Measurements from ENCODE around the gene IFNL4. TPM values are rescaled to one million over a fixed set of nuclear protein-coding genes. Genes with fewer than 3 reads are reported as not detected.

The IFNL4 gene
- polyA plus RNA-seq, 3 donors, result not detected

GRCh38 chr19:39257227-39257626 is 8.6 kb upstream of the IFNL4 start:
- H3K9ac ChIP-seq (ENCODE audit: insufficient read depth, low read length, poor library complexity, severe bottlenecking), result no peak overlapping the region
- intact Hi-C loops (cut with micrococcal nuclease), result no loop called here
- TF ChIP-seq, protein P1, sequence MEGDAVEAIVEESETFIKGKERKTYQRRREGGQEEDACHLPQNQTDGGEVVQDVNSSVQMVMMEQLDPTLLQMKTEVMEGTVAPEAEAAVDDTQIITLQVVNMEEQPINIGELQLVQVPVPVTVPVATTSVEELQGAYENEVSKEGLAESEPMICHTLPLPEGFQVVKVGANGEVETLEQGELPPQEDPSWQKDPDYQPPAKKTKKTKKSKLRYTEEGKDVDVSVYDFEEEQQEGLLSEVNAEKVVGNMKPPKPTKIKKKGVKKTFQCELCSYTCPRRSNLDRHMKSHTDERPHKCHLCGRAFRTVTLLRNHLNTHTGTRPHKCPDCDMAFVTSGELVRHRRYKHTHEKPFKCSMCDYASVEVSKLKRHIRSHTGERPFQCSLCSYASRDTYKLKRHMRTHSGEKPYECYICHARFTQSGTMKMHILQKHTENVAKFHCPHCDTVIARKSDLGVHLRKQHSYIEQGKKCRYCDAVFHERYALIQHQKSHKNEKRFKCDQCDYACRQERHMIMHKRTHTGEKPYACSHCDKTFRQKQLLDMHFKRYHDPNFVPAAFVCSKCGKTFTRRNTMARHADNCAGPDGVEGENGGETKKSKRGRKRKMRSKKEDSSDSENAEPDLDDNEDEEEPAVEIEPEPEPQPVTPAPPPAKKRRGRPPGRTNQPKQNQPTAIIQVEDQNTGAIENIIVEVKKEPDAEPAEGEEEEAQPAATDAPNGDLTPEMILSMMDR (IDR thresholded peaks at IDR 0.05), result no peak
- no peaks in the 10 kb centered on the region for H3K79me2 ChIP-seq (ENCODE audit: insufficient read depth, low read length)
- DNase-seq, result no peak
- Mint-ChIP-seq H3K4me1 (no peaks in the 10 kb centered on the region), H3K4me3 (no peak overlapping the region), H3K36me3 (no peaks in the 10 kb centered on the region), H3K9me3 (peaks cover 0 to 7% (median 0%) of the 10 kb centered on the region in 7 donors), H3K27me3 (ENCODE audit: low read depth in 3 of 3) (peaks cover 9 to 20% (median 17%) of the 10 kb centered on the region in 3 donors), H3K27ac (no peak overlapping the region)
- no CpG with 5 or more reads among the region's 4 CpGs for WGBS (ENCODE audit: insufficient coverage)
- H3K36me3 ChIP-seq (replicated peaks in 1 of 2; ENCODE audit: control insufficient read depth in 1 of 2, insufficient read depth in 2 of 2, low read length in 2 of 2), result no peaks in the 10 kb centered on the region
- H3K4me2 ChIP-seq (replicated peaks; ENCODE audit: extremely low read depth, low read length, poor library complexity, severe bottlenecking), result no peak overlapping the region
- no peak overlapping the region for H3K27ac ChIP-seq (ENCODE audit: low read depth in 1 of 2, low read length in 2 of 2)
- H3K4me3 ChIP-seq (replicated peaks in 1 of 3; ENCODE audit: low read depth in 2 of 3, low read length in 3 of 3), result no peak overlapping the region
- H4K20me1 ChIP-seq (ENCODE audit: insufficient read depth, low read length), result no peaks in the 10 kb centered on the region
- no peaks in the 10 kb centered on the region for H3K4me1 ChIP-seq (ENCODE audit: control insufficient read depth in 1 of 2, insufficient read depth in 2 of 2, low read length in 2 of 2)
- H3K27me3 ChIP-seq (ENCODE audit: control insufficient read depth in 2 of 2, insufficient read depth in 2 of 2, low read length in 2 of 2), result peaks cover 2 to 6% of the 10 kb centered on the region in 2 donors
- no peak overlapping the region for H2AFZ ChIP-seq (ENCODE audit: insufficient read depth, low read depth, low read length, poor library complexity, severe bottlenecking)
- no peaks in the 10 kb centered on the region for H3K9me3 ChIP-seq (replicated peaks in 1 of 2; ENCODE audit: control insufficient read depth in 1 of 2, insufficient read depth in 1 of 2, low read length in 2 of 2)

DNA sequence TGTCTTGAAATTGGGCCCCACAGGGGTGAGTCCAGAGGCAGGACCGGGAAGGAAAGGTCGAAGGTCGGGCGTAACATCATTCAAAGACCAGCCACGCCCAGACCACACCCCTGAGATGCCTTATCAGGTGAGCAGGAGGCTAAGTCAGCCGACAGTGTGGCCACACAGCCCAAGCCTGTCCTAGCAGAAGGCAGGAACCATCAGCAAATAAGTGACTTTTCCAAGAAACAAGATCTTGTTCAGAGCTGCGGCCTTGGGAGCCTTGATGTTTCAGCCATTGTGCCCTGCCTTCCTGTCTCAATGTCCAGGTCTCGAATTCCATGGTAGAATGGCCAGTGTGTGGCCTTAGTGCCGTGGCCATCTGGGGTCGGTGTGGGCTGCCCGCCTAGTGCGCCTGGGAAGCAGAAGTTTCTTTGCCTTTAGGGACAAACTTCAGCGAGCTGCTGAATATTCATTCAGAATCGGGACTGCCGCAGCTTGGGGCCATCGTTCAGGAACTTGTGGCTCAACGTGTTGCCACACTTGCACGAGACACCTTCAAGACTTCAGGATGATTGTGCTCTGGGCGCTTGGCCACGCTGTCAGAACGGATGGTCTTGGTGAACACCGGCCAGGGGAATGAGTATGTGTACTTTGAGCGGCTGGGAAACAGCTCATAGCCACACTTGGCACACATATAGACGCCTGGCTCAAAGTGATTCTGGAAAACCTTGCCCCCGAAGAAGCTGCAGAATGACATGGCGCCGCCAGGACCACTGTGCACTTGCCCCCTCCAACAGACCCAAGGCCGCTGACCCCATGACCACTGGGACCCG is 6.1 kb upstream of the IFNL4 start:
- no peak overlapping the region for H3K4me3 ChIP-seq (replicated peaks in 1 of 3; ENCODE audit: low read depth in 2 of 3, low read length in 3 of 3)
- H3K9me3 ChIP-seq (replicated peaks in 1 of 2; ENCODE audit: control insufficient read depth in 1 of 2, insufficient read depth in 1 of 2, low read length in 2 of 2), result no peaks in the 10 kb centered on the region
- no peaks in the 10 kb centered on the region for H4K20me1 ChIP-seq (ENCODE audit: insufficient read depth, low read length)
- no peaks in the 10 kb centered on the region for H3K36me3 ChIP-seq (replicated peaks in 1 of 2; ENCODE audit: control insufficient read depth in 1 of 2, insufficient read depth in 2 of 2, low read length in 2 of 2)
- H3K9ac ChIP-seq (ENCODE audit: insufficient read depth, low read length, poor library complexity, severe bottlenecking), result no peak overlapping the region
- no peaks in the 10 kb centered on the region for H3K27me3 ChIP-seq (ENCODE audit: control insufficient read depth in 2 of 2, insufficient read depth in 2 of 2, low read length in 2 of 2)
- Mint-ChIP-seq H3K9me3 (peaks cover 0 to 7% (median 0%) of the 10 kb centered on the region in 7 donors), H3K4me3 (no peak overlapping the region), H3K27me3 (ENCODE audit: low read depth in 3 of 3) (peaks cover 12 to 17% (median 13%) of the 10 kb centered on the region in 3 donors), H3K27ac (no peak overlapping the region), H3K36me3 (no peaks in the 10 kb centered on the region), H3K4me1 (no peaks in the 10 kb centered on the region)
- no peak overlapping the region for H3K27ac ChIP-seq (ENCODE audit: low read depth in 1 of 2, low read length in 2 of 2)
- H3K4me2 ChIP-seq (replicated peaks; ENCODE audit: extremely low read depth, low read length, poor library complexity, severe bottlenecking), result no peak overlapping the region
- TF ChIP-seq, protein P1 (IDR thresholded peaks at IDR 0.05), result no peak
- H3K79me2 ChIP-seq (ENCODE audit: insufficient read depth, low read length), result no peaks in the 10 kb centered on the region
- DNase-seq, result no peak
- WGBS (ENCODE audit: insufficient coverage), result 80% methylated on average over 19 of the region's 29 CpGs
- H2AFZ ChIP-seq (ENCODE audit: insufficient read depth, low read depth, low read length, poor library complexity, severe bottlenecking), result no peak overlapping the region
- intact Hi-C loops (cut with micrococcal nuclease), result no loop called here
- no peaks in the 10 kb centered on the region for H3K4me1 ChIP-seq (ENCODE audit: control insufficient read depth in 1 of 2, insufficient read depth in 2 of 2, low read length in 2 of 2)

Data from CD14-positive monocyte (primary cell).